WTC11 (cell line): ENCODE results near the gene IL1RAPL2. TPM values are rescaled to one million over a fixed set of nuclear protein-coding genes. Genes with fewer than 3 reads are reported as not detected.

Experiments used
- ATAC-seq: fragments of 200-7000 bp; cut with Tn5 transposase; 2 replicates; pipeline ENCODE4 v1.10.0; 2021; ENCODE audit warnings: mild to moderate bottlenecking, moderate library complexity
- CTCF ChIA-PET: fragments of 300-600 bp; sonication (Branson Sonifier 250); formaldehyde crosslinking; loops from one replicate; lab custom pipeline; 2021; ENCODE audit warnings: antibody characterized with exemption; lab: Charles Lee
- POLR2A ChIA-PET: fragments of 350-600 bp; sonication (Branson Sonifier 250); formaldehyde crosslinking; loops from one replicate; lab custom pipeline; 2021; ENCODE audit warnings: antibody characterized with exemption; lab: Charles Lee
- DNase-seq: peaks from one replicate; pipeline ENCODE4 v3.0.0; 2021; ENCODE audit warnings: low spot score
- H3K27ac Mint-ChIP-seq: 2 replicates; pipeline ENCODE4 v1.8.0; 2021; ENCODE audit warnings: mixed read lengths
- H3K27me3 Mint-ChIP-seq: 2 replicates; pipeline ENCODE4 v1.8.0; 2021; ENCODE audit warnings: low read depth, mild to moderate bottlenecking, moderate library complexity, mixed read lengths
- H3K36me3 Mint-ChIP-seq: 2 replicates; pipeline ENCODE4 v1.8.0; 2021; ENCODE audit warnings: mixed read lengths
- H3K4me1 Mint-ChIP-seq: 2 replicates; pipeline ENCODE4 v1.8.0; 2022; ENCODE audit warnings: mixed read lengths
- H3K4me3 Mint-ChIP-seq: 2 replicates; pipeline ENCODE4 v1.8.0; 2021; ENCODE audit warnings: mild to moderate bottlenecking, moderate library complexity, mixed read lengths
- H3K9me3 Mint-ChIP-seq: 2 replicates; pipeline ENCODE4 v1.8.0; 2021; ENCODE audit warnings: mixed read lengths
- AFF4 ChIP-seq: sonication (generic); formaldehyde crosslinking; IDR thresholded peaks from 2 replicates; pipeline ENCODE4 v1.8.1; 2023; ENCODE audit warnings: mild to moderate bottlenecking, missing genetic modification reagents, borderline replicate concordance
- ATF3 ChIP-seq: sonication (generic); formaldehyde crosslinking; conservative IDR thresholded peaks from 2 replicates; pipeline ENCODE4 v1.8.1; 2022; ENCODE audit warnings: mild to moderate bottlenecking, missing genetic modification reagents
- CREM ChIP-seq: sonication (generic); formaldehyde crosslinking; IDR thresholded peaks from 2 replicates; pipeline ENCODE4 v1.8.1; 2022; ENCODE audit warnings: mild to moderate bottlenecking, missing genetic modification reagents, moderate library complexity
- E2F5 ChIP-seq: sonication (generic); formaldehyde crosslinking; IDR thresholded peaks from 2 replicates; pipeline ENCODE4 v1.8.1; 2022; ENCODE audit warnings: mild to moderate bottlenecking, moderate library complexity, missing genetic modification reagents
- HMGXB4 ChIP-seq: sonication (generic); formaldehyde crosslinking; IDR thresholded peaks from 2 replicates; pipeline ENCODE4 v1.8.1; 2023; ENCODE audit warnings: mild to moderate bottlenecking, moderate library complexity, missing genetic modification reagents
- KAT7 ChIP-seq: sonication (generic); formaldehyde crosslinking; IDR thresholded peaks from 2 replicates; pipeline ENCODE4 v1.8.1; 2023; ENCODE audit warnings: missing genetic modification reagents, mild to moderate bottlenecking, borderline replicate concordance
- MYBL2 ChIP-seq: sonication (generic); formaldehyde crosslinking; IDR thresholded peaks from 2 replicates; pipeline ENCODE4 v1.8.1; 2023; ENCODE audit warnings: mild to moderate bottlenecking, moderate library complexity, missing genetic modification reagents
- NFATC4 ChIP-seq: fragments of 250-450 bp; sonication (Bioruptor Pico); IDR thresholded peaks from 2 replicates; pipeline ENCODE4 v1.9.0; 2021; ENCODE audit warnings: mild to moderate bottlenecking
- NFE2L1 ChIP-seq: sonication (generic); formaldehyde crosslinking; IDR thresholded peaks from 2 replicates; pipeline ENCODE4 v1.8.1; 2023; ENCODE audit warnings: missing genetic modification reagents
- PRDM15 ChIP-seq: sonication (generic); formaldehyde crosslinking; IDR thresholded peaks from 2 replicates; pipeline ENCODE4 v1.8.0; 2022; ENCODE audit warnings: missing genetic modification reagents
- TP53 ChIP-seq: sonication (generic); formaldehyde crosslinking; IDR thresholded peaks from 2 replicates; pipeline ENCODE4 v1.8.1; 2023; ENCODE audit warnings: mild to moderate bottlenecking, missing genetic modification reagents
- USF2 ChIP-seq: sonication (generic); formaldehyde crosslinking; IDR thresholded peaks from 2 replicates; pipeline ENCODE4 v1.8.1; 2023; ENCODE audit warnings: mild to moderate bottlenecking, missing genetic modification reagents, moderate library complexity
- ZMAT4 ChIP-seq: fragments of 250-450 bp; sonication (Bioruptor Pico); IDR thresholded peaks from 2 replicates; pipeline ENCODE4 v1.9.0; 2021; ENCODE audit warnings: mild to moderate bottlenecking
- ZNF232 ChIP-seq: sonication (generic); formaldehyde crosslinking; IDR thresholded peaks from 2 replicates; pipeline ENCODE4 v1.8.0; 2022; ENCODE audit warnings: mild to moderate bottlenecking, missing genetic modification reagents
- total RNA-seq: library from RNA; stranded (reverse); gene quantifications from 3 replicates; pipeline ENCODE4 v1.2.3, GENCODE V29; 2021

The IL1RAPL2 gene
- total RNA-seq, 1 experiment from 2014 or later: 0.09 TPM

- TF ChIP-seq AFF4 (CRISPR knock-in tag) (no peak), USF2 (CRISPR knock-in tag) (no peak), E2F5 (CRISPR knock-in tag) (no peak), ZNF232 (no peak), PRDM15 (CRISPR knock-in tag) (no peak), NFE2L1 (CRISPR knock-in tag) (no peak)
- TF ChIP-seq, all 79 proteins: peak for 0
These were observed 998.5 kb downstream of the IL1RAPL2 start (continued) for GRCh38 chrX:105564501-105564900.

- Mint-ChIP-seq H3K27me3 (no peaks in the 10 kb centered on the region), H3K4me1 (peaks cover 4% of the 10 kb centered on the region; the same call in 1 of the 2 replicates), H3K4me3 (no peak overlapping the region), H3K9me3 (no peaks in the 10 kb centered on the region), H3K27ac (no peak overlapping the region), H3K36me3 (no peaks in the 10 kb centered on the region)
- ChIA-PET CTCF (no interaction called here), POLR2A (interaction anchor here (0.5 kb wide), 1 partner anchor 396 kb away, joined by 5 read pairs; no protein-coding TSS in a partner anchor)
- ATAC-seq (no peak), DNase-seq (no peak)
- no peak for TF ChIP-seq NFATC4
- no peak for TF ChIP-seq AFF4 (CRISPR knock-in tag)
- TF ChIP-seq CREM (CRISPR knock-in tag): no peak
- no peak for TF ChIP-seq ATF3 (CRISPR knock-in tag)
- no peak for TF ChIP-seq KAT7 (CRISPR knock-in tag)
- TF ChIP-seq TP53 (CRISPR knock-in tag): no peak
- TF ChIP-seq HMGXB4 (CRISPR knock-in tag): no peak
- no peak for TF ChIP-seq ZMAT4 (CRISPR knock-in tag)
- TF ChIP-seq MYBL2 (CRISPR knock-in tag): no peak
These were observed 999.9 kb downstream of the IL1RAPL2 start for GRCh38 chrX:105565856-105566255.
